ENCODE results near the gene PTGFRN. TPM values are rescaled to one million over a fixed set of nuclear protein-coding genes. Genes with fewer than 3 reads are reported as not detected.
A peak's percentile ranks its signal among the peaks of the same experiment; 100 is the strongest.

Gene PTGFRN
- total RNA-seq, 1 donor from 2014 or later = 106 TPM

GRCh38 chr1:116881879-116882520 is 27.7 kb upstream of the PTGFRN start:
- peaks cover 20% of the 10 kb centered on the region for H3K4me1 Mint-ChIP-seq
- H3K9me3 Mint-ChIP-seq = no peaks in the 10 kb centered on the region
- no peaks in the 10 kb centered on the region for H3K27me3 Mint-ChIP-seq (ENCODE audit: low read depth)
- no peak overlapping the region for H3K4me3 Mint-ChIP-seq
- H3K27ac Mint-ChIP-seq = no peak overlapping the region
- no peaks in the 10 kb centered on the region for H3K36me3 Mint-ChIP-seq
- DNase-seq (ENCODE audit: low spot score in 2 of 2, unreplicated experiment in 2 of 2) = no peak
- TF ChIP-seq CTCF (IDR thresholded peaks at IDR 0.05; ENCODE audit: unreplicated experiment) = no peak

GRCh38 chr1:116882866-116883265 is 26.9 kb upstream of the PTGFRN start:
- no peak for TF ChIP-seq CTCF (IDR thresholded peaks at IDR 0.05; ENCODE audit: unreplicated experiment)
- Mint-ChIP-seq H3K27me3 (ENCODE audit: low read depth) (no peaks in the 10 kb centered on the region), H3K27ac (no peak overlapping the region), H3K9me3 (no peaks in the 10 kb centered on the region), H3K4me3 (no peak overlapping the region), H3K4me1 (peaks cover 23% of the 10 kb centered on the region), H3K36me3 (no peaks in the 10 kb centered on the region)
- DNase-seq (ENCODE audit: low spot score in 2 of 2, unreplicated experiment in 2 of 2) = no peak

- no peak overlapping the region for H3K4me3 Mint-ChIP-seq
- peak overlapping the region; percentile 81 for H3K27ac Mint-ChIP-seq
- H3K9me3 Mint-ChIP-seq = no peaks in the 10 kb centered on the region
- no peaks in the 10 kb centered on the region for H3K27me3 Mint-ChIP-seq (ENCODE audit: low read depth)
- no peak for DNase-seq (ENCODE audit: low spot score in 2 of 2, unreplicated experiment in 2 of 2)
- no peaks in the 10 kb centered on the region for H3K36me3 Mint-ChIP-seq
- peaks cover 19% of the 10 kb centered on the region for H3K4me1 Mint-ChIP-seq
- no peak for TF ChIP-seq CTCF (IDR thresholded peaks at IDR 0.05; ENCODE audit: unreplicated experiment)
These were observed 23.3 kb upstream of the PTGFRN start for GRCh38 chr1:116886291-116886878.

GRCh38 chr1:116887212-116887611 is 22.5 kb upstream of the PTGFRN start:
- H3K9me3 Mint-ChIP-seq = no peaks in the 10 kb centered on the region
- no peak for DNase-seq (ENCODE audit: low spot score in 2 of 2, unreplicated experiment in 2 of 2)
- H3K36me3 Mint-ChIP-seq = no peaks in the 10 kb centered on the region
- H3K27me3 Mint-ChIP-seq (ENCODE audit: low read depth) = no peaks in the 10 kb centered on the region
- H3K4me3 Mint-ChIP-seq = no peak overlapping the region
- peaks cover 21% of the 10 kb centered on the region for H3K4me1 Mint-ChIP-seq
- TF ChIP-seq CTCF (IDR thresholded peaks at IDR 0.05; ENCODE audit: unreplicated experiment) = no peak
- peak overlapping the region; percentile 81 for H3K27ac Mint-ChIP-seq

- no peak for TF ChIP-seq CTCF (IDR thresholded peaks at IDR 0.05; ENCODE audit: unreplicated experiment)
- H3K27me3 Mint-ChIP-seq (ENCODE audit: low read depth) = no peaks in the 10 kb centered on the region
- peaks cover 18% of the 10 kb centered on the region for H3K4me1 Mint-ChIP-seq
- H3K27ac Mint-ChIP-seq = no peak overlapping the region
- peaks cover 7% of the 10 kb centered on the region for H3K9me3 Mint-ChIP-seq
- no peak overlapping the region for H3K4me3 Mint-ChIP-seq
- H3K36me3 Mint-ChIP-seq = no peaks in the 10 kb centered on the region
- no peak for DNase-seq (ENCODE audit: low spot score in 2 of 2, unreplicated experiment in 2 of 2)
These were observed 20.3 kb upstream of the PTGFRN start for GRCh38 chr1:116889380-116889779.
